ENCODE measurements around the gene TMEM175. TPM values are rescaled to one million over a fixed set of nuclear protein-coding genes. Genes with fewer than 3 reads are reported as not detected.

The TMEM175 gene
- total RNA-seq, 1 experiment from 2014 or later = 15.1 TPM

- H3K9ac ChIP-seq (ENCODE audit: low read length) = no peak overlapping the region
- no peaks in the 10 kb centered on the region for H3K9me2 ChIP-seq (replicated peaks; ENCODE audit: insufficient read depth, low read length)
- DNase-seq = no peak
- no peaks in the 10 kb centered on the region for H3K36me3 ChIP-seq (ENCODE audit: insufficient read depth, low read length)
- no peaks in the 10 kb centered on the region for H3K27me3 ChIP-seq (ENCODE audit: low read length)
- no peaks in the 10 kb centered on the region for H3K4me1 ChIP-seq (ENCODE audit: low read length)
- no peak overlapping the region for H3K4me3 ChIP-seq (ENCODE audit: low read length)
- no peaks in the 10 kb centered on the region for H3K79me2 ChIP-seq (ENCODE audit: low read length)
- no peak overlapping the region for H3K27ac ChIP-seq (ENCODE audit: low read length)
- no peak overlapping the region for H2AFZ ChIP-seq (ENCODE audit: low read length)
- no peaks in the 10 kb centered on the region for H3K9me3 ChIP-seq (ENCODE audit: low read length)
- H3K4me2 ChIP-seq (ENCODE audit: low read depth, low read length, poor library complexity, severe bottlenecking) = no peak overlapping the region
- H4K20me1 ChIP-seq (ENCODE audit: insufficient read depth, low read depth, low read length) = no peaks in the 10 kb centered on the region
These were observed 25.5 kb downstream of the TMEM175 start for GRCh38 chr4:957581-958313.

GRCh38 chr4:958314-958665 is 26.0 kb downstream of the TMEM175 start:
- H3K4me3 ChIP-seq (ENCODE audit: low read length) = no peak overlapping the region
- no peaks in the 10 kb centered on the region for H3K27me3 ChIP-seq (ENCODE audit: low read length)
- no peaks in the 10 kb centered on the region for H4K20me1 ChIP-seq (ENCODE audit: insufficient read depth, low read depth, low read length)
- no peak overlapping the region for H3K27ac ChIP-seq (ENCODE audit: low read length)
- H3K4me1 ChIP-seq (ENCODE audit: low read length) = no peaks in the 10 kb centered on the region
- H3K9me3 ChIP-seq (ENCODE audit: low read length) = no peaks in the 10 kb centered on the region
- H2AFZ ChIP-seq (ENCODE audit: low read length) = no peak overlapping the region
- no peaks in the 10 kb centered on the region for H3K36me3 ChIP-seq (ENCODE audit: insufficient read depth, low read length)
- no peak overlapping the region for H3K9ac ChIP-seq (ENCODE audit: low read length)
- no peak overlapping the region for H3K4me2 ChIP-seq (ENCODE audit: low read depth, low read length, poor library complexity, severe bottlenecking)
- no peak for DNase-seq
- no peaks in the 10 kb centered on the region for H3K79me2 ChIP-seq (ENCODE audit: low read length)
- no peaks in the 10 kb centered on the region for H3K9me2 ChIP-seq (replicated peaks; ENCODE audit: insufficient read depth, low read length)

- Histone ChIP-seq H3K4me1 (ENCODE audit: low read length) (no peaks in the 10 kb centered on the region), H3K79me2 (ENCODE audit: low read length) (no peaks in the 10 kb centered on the region), H2AFZ (ENCODE audit: low read length) (no peak overlapping the region), H3K27me3 (ENCODE audit: low read length) (no peaks in the 10 kb centered on the region), H3K36me3 (ENCODE audit: insufficient read depth, low read length) (no peaks in the 10 kb centered on the region), H3K4me3 (ENCODE audit: low read length) (no peak overlapping the region), H3K4me2 (ENCODE audit: low read depth, low read length, poor library complexity, severe bottlenecking) (no peak overlapping the region), H3K9ac (ENCODE audit: low read length) (no peak overlapping the region), H3K9me2 (replicated peaks; ENCODE audit: insufficient read depth, low read length) (no peaks in the 10 kb centered on the region), H4K20me1 (ENCODE audit: insufficient read depth, low read depth, low read length) (no peaks in the 10 kb centered on the region), H3K27ac (ENCODE audit: low read length) (no peak overlapping the region), H3K9me3 (ENCODE audit: low read length) (no peaks in the 10 kb centered on the region)
- no peak for DNase-seq
These were observed 26.6 kb downstream of the TMEM175 start for GRCh38 chr4:958696-959337.

GRCh38 chr4:959338-960139 is 27.3 kb downstream of the TMEM175 start:
- H3K27ac ChIP-seq (ENCODE audit: low read length) = no peak overlapping the region
- no peak for DNase-seq
- H3K4me2 ChIP-seq (ENCODE audit: low read depth, low read length, poor library complexity, severe bottlenecking) = no peak overlapping the region
- no peak overlapping the region for H3K4me3 ChIP-seq (ENCODE audit: low read length)
- H3K4me1 ChIP-seq (ENCODE audit: low read length) = no peaks in the 10 kb centered on the region
- H3K36me3 ChIP-seq (ENCODE audit: insufficient read depth, low read length) = no peaks in the 10 kb centered on the region
- H3K9me2 ChIP-seq (replicated peaks; ENCODE audit: insufficient read depth, low read length) = no peaks in the 10 kb centered on the region
- H3K27me3 ChIP-seq (ENCODE audit: low read length) = no peaks in the 10 kb centered on the region
- no peak overlapping the region for H2AFZ ChIP-seq (ENCODE audit: low read length)
- H3K79me2 ChIP-seq (ENCODE audit: low read length) = no peaks in the 10 kb centered on the region
- no peaks in the 10 kb centered on the region for H4K20me1 ChIP-seq (ENCODE audit: insufficient read depth, low read depth, low read length)
- H3K9ac ChIP-seq (ENCODE audit: low read length) = no peak overlapping the region
- no peaks in the 10 kb centered on the region for H3K9me3 ChIP-seq (ENCODE audit: low read length)

- H3K79me2 ChIP-seq (ENCODE audit: low read length) = no peaks in the 10 kb centered on the region
- H3K4me3 ChIP-seq (ENCODE audit: low read length) = no peak overlapping the region
- no peak for DNase-seq
These were observed 27.9 kb downstream of the TMEM175 start for GRCh38 chr4:960140-960635.

GRCh38 chr4:960636-961350 is 28.5 kb downstream of the TMEM175 start:
- Histone ChIP-seq H3K4me2 (ENCODE audit: low read depth, low read length, poor library complexity, severe bottlenecking) (no peak overlapping the region), H3K27ac (ENCODE audit: low read length) (no peak overlapping the region), H3K9ac (ENCODE audit: low read length) (no peak overlapping the region), H2AFZ (ENCODE audit: low read length) (no peak overlapping the region), H3K9me2 (replicated peaks; ENCODE audit: insufficient read depth, low read length) (no peaks in the 10 kb centered on the region), H3K27me3 (ENCODE audit: low read length) (no peaks in the 10 kb centered on the region), H3K9me3 (ENCODE audit: low read length) (no peaks in the 10 kb centered on the region), H3K4me3 (ENCODE audit: low read length) (no peak overlapping the region), H3K36me3 (ENCODE audit: insufficient read depth, low read length) (no peaks in the 10 kb centered on the region), H3K79me2 (ENCODE audit: low read length) (no peaks in the 10 kb centered on the region), H4K20me1 (ENCODE audit: insufficient read depth, low read depth, low read length) (no peaks in the 10 kb centered on the region), H3K4me1 (ENCODE audit: low read length) (no peaks in the 10 kb centered on the region)
- DNase-seq = no peak

More at GRCh38 chr4:960140-960635, 27.9 kb downstream of the TMEM175 start:
- Histone ChIP-seq H3K9ac (ENCODE audit: low read length) (no peak overlapping the region), H3K36me3 (ENCODE audit: insufficient read depth, low read length) (no peaks in the 10 kb centered on the region), H3K27me3 (ENCODE audit: low read length) (no peaks in the 10 kb centered on the region), H4K20me1 (ENCODE audit: insufficient read depth, low read depth, low read length) (no peaks in the 10 kb centered on the region), H3K4me2 (ENCODE audit: low read depth, low read length, poor library complexity, severe bottlenecking) (no peak overlapping the region), H3K9me2 (replicated peaks; ENCODE audit: insufficient read depth, low read length) (no peaks in the 10 kb centered on the region), H3K4me1 (ENCODE audit: low read length) (no peaks in the 10 kb centered on the region), H3K27ac (ENCODE audit: low read length) (no peak overlapping the region), H3K9me3 (ENCODE audit: low read length) (no peaks in the 10 kb centered on the region), H2AFZ (ENCODE audit: low read length) (no peak overlapping the region)

GRCh38 chr4:961351-962230 is 29.3 kb downstream of the TMEM175 start:
- no peaks in the 10 kb centered on the region for H3K36me3 ChIP-seq (ENCODE audit: insufficient read depth, low read length)
- no peak for DNase-seq

More at GRCh38 chr4:961351-962230, 29.3 kb downstream of the TMEM175 start:
- Histone ChIP-seq H3K27me3 (ENCODE audit: low read length) (no peaks in the 10 kb centered on the region), H4K20me1 (ENCODE audit: insufficient read depth, low read depth, low read length) (no peaks in the 10 kb centered on the region), H3K4me3 (ENCODE audit: low read length) (no peak overlapping the region), H2AFZ (ENCODE audit: low read length) (no peak overlapping the region), H3K9me2 (replicated peaks; ENCODE audit: insufficient read depth, low read length) (no peaks in the 10 kb centered on the region), H3K9ac (ENCODE audit: low read length) (no peak overlapping the region), H3K27ac (ENCODE audit: low read length) (no peak overlapping the region), H3K4me2 (ENCODE audit: low read depth, low read length, poor library complexity, severe bottlenecking) (no peak overlapping the region), H3K4me1 (ENCODE audit: low read length) (no peaks in the 10 kb centered on the region), H3K79me2 (ENCODE audit: low read length) (no peaks in the 10 kb centered on the region), H3K9me3 (ENCODE audit: low read length) (no peaks in the 10 kb centered on the region)
